HCT116 (cell line): Measurements from ENCODE around the gene ZNF292. TPM values are rescaled to one million over a fixed set of nuclear protein-coding genes. Genes with fewer than 3 reads are reported as not detected.

Experiments used
- ATAC-seq: fragments of 200-7000 bp; cut with Tn5 transposase; 2 replicates; pipeline ENCODE4 v1.9.1; 2020; ENCODE audit warnings: mild to moderate bottlenecking, moderate library complexity
- BruUV-seq: library from RNA; stranded (reverse); fragments of 400-500 nt; replicated peaks from 2 replicates; lab custom pipeline; 2021; lab: Mats Ljungman, UMichigan
- CTCF ChIA-PET: fragments of 300-600 bp; sonication (Branson Sonifier 250); formaldehyde crosslinking; loops from one replicate; lab custom pipeline; 2021; ENCODE audit warnings: antibody characterized with exemption; lab: Charles Lee
- POLR2A ChIA-PET: fragments of 300-600, 350-600 bp; sonication (Branson Sonifier 250); formaldehyde crosslinking; loops from one replicate; lab custom pipeline; 2021; ENCODE audit warnings: antibody characterized with exemption; lab: Charles Lee
- RAD21 ChIA-PET, 2 experiments: fragments of 300-600 bp; sonication (Branson Sonifier 250); formaldehyde crosslinking; loops; one replicate each; lab custom pipeline; 2023; ENCODE audit warnings: low total read pairs in 2 of 2; ENCODE audit not compliant: uncharacterized antibody in 2 of 2, unreplicated experiment in 2 of 2, low non-redundant PET in 1 of 2; lab: Charles Lee
- DNase-seq: peaks from one replicate; pipeline ENCODE4 v3.0.0-alpha.2; 2010; ENCODE audit warnings: low read depth, low spot score
- H2AFZ ChIP-seq: fragments of 200-600 bp; shearing (Covaris generic), sonication (generic); 2 replicates; pipeline ENCODE4 v1.6.1; 2017; ENCODE audit warnings: low read depth, mixed run types, mixed read lengths, antibody characterized with exemption, low read length; ENCODE audit not compliant: poor library complexity, severe bottlenecking
- H3K27ac ChIP-seq: 2 replicates; pipeline ENCODE4 v1.5.1; 2012; ENCODE audit warnings: low read depth, low read length
- H3K27me3 ChIP-seq: fragments of 200-600 bp; sonication (generic); 2 replicates; pipeline ENCODE4 v1.6.1; 2016; ENCODE audit warnings: mixed run types, low read length, mixed read lengths; ENCODE audit not compliant: insufficient read depth
- H3K36me3 ChIP-seq, 2 experiments: fragments of 200-500 bp in 1 of 2; fragments of 200-600 bp in 1 of 2; sonication (Bioruptor generic) in 1 of 2; sonication (generic) in 1 of 2; 2 replicates each; pipeline versions ENCODE4 v1.5.1 to v1.6.1; 2014 to 2016; ENCODE audit warnings: low read length in 2 of 2, inconsistent platforms in 1 of 2, mixed read lengths in 1 of 2, mixed run types in 1 of 2; ENCODE audit not compliant: insufficient read depth in 2 of 2, control insufficient read depth in 1 of 2
- H3K4me1 ChIP-seq, 2 experiments: fragments of 200-600 bp in 1 of 2; sonication (generic) in 1 of 2; 2 replicates each; pipeline versions ENCODE4 v1.5.1 to v1.6.1; 2012 to 2017; ENCODE audit warnings: low read length in 2 of 2, inconsistent platforms in 1 of 2, mild to moderate bottlenecking in 1 of 2, mixed read lengths in 1 of 2, mixed run types in 1 of 2, moderate library complexity in 1 of 2; ENCODE audit not compliant: insufficient read depth in 2 of 2, control insufficient read depth in 1 of 2
- H3K4me2 ChIP-seq: fragments of 200-600 bp; sonication (generic); 2 replicates; pipeline ENCODE4 v1.6.1; 2017; ENCODE audit warnings: mixed run types, low read length, mixed read lengths
- H3K4me3 ChIP-seq, 2 experiments: fragments of 200-600 bp in 1 of 2; sonication (generic) in 1 of 2; replicated peaks in 1 of 2; 2 replicates each; pipeline ENCODE4 v1.5.1; 2011 to 2016; ENCODE audit warnings: low read length in 2 of 2, control low read depth in 1 of 2, low read depth in 1 of 2, mild to moderate bottlenecking in 1 of 2, mixed read lengths in 1 of 2, mixed run types in 1 of 2
- H3K79me2 ChIP-seq: fragments of 200-600 bp; sonication (generic); 2 replicates; pipeline ENCODE4 v1.6.1; 2017; ENCODE audit warnings: mild to moderate bottlenecking, mixed run types, low read length, moderate library complexity, mixed read lengths; ENCODE audit not compliant: insufficient read depth
- H3K9ac ChIP-seq: fragments of 200-600 bp; sonication (generic); 2 replicates; pipeline ENCODE4 v1.6.1; 2016; ENCODE audit warnings: low read length, mixed read lengths
- H3K9me2 ChIP-seq: fragments of 200-600 bp; sonication (generic), shearing (Covaris generic); 2 replicates; pipeline ENCODE4 v1.6.1; 2017; ENCODE audit warnings: mixed run types, mild to moderate bottlenecking, moderate library complexity; ENCODE audit not compliant: insufficient read depth
- H3K9me3 ChIP-seq, 2 experiments: fragments of 200-500 bp in 1 of 2; fragments of 200-600 bp in 1 of 2; sonication (Bioruptor generic) in 1 of 2; sonication (generic) in 1 of 2; 2 replicates each; pipeline ENCODE4 v1.6.1; 2014 to 2017; ENCODE audit warnings: low read length in 2 of 2, mixed read lengths in 2 of 2, inconsistent platforms in 1 of 2, low read depth in 1 of 2, mild to moderate bottlenecking in 1 of 2, mixed run types in 1 of 2, moderate library complexity in 1 of 2; ENCODE audit not compliant: control insufficient read depth in 1 of 2, insufficient read depth in 1 of 2
- H4K20me1 ChIP-seq: fragments of 200-600 bp; sonication (generic), shearing (Covaris generic); 2 replicates; pipeline ENCODE4 v1.6.1; 2017; ENCODE audit warnings: mixed run types, mild to moderate bottlenecking, moderate library complexity; ENCODE audit not compliant: insufficient read depth
- CBX3 ChIP-seq: IDR thresholded peaks from 2 replicates; pipeline ENCODE4 v1.6.1; 2012; ENCODE audit warnings: low read depth
- CTCF ChIP-seq, 3 experiments: fragments of 200-600 bp in 1 of 3; sonication (generic) in 1 of 3; IDR thresholded peaks in 2 of 3; conservative IDR thresholded peaks in 1 of 3; 2 replicates each; pipeline ENCODE4 v1.5.1; 2012 to 2017; ENCODE audit warnings: low read depth in 2 of 3, low read length in 2 of 3, antibody characterized with exemption in 1 of 3, borderline replicate concordance in 1 of 3, control low read depth in 1 of 3, mild to moderate bottlenecking in 1 of 3, mixed read lengths in 1 of 3, mixed run types in 1 of 3, moderate library complexity in 1 of 3; ENCODE audit not compliant: insufficient read depth in 1 of 3
- ELF1 ChIP-seq: IDR thresholded peaks from 2 replicates; pipeline ENCODE4 v1.6.1; 2012; ENCODE audit warnings: low read depth, borderline replicate concordance
- MAX ChIP-seq: IDR thresholded peaks from 2 replicates; pipeline ENCODE4 v1.6.1; 2012
- RAD21 ChIP-seq: IDR thresholded peaks from 2 replicates; pipeline ENCODE4 v1.6.1; 2012; ENCODE audit warnings: low read depth, mild to moderate bottlenecking
- SP1 ChIP-seq: IDR thresholded peaks from 2 replicates; pipeline ENCODE4 v1.6.1; 2012; ENCODE audit warnings: low read depth
- SRF ChIP-seq: IDR thresholded peaks from 2 replicates; pipeline ENCODE4 v1.6.1; 2012; ENCODE audit warnings: low read depth
- TCF7L2 ChIP-seq: IDR thresholded peaks from 2 replicates; pipeline ENCODE4 v1.7.0; 2011; ENCODE audit warnings: borderline replicate concordance, inconsistent platforms; ENCODE audit not compliant: insufficient read depth, insufficient read length; ENCODE audit errors: extremely low read depth
- ZBTB33 ChIP-seq: IDR thresholded peaks from 2 replicates; pipeline ENCODE4 v1.6.1; 2011; ENCODE audit warnings: mild to moderate bottlenecking, low read length, moderate library complexity; ENCODE audit not compliant: insufficient replicate concordance; ENCODE audit errors: extremely low read depth
- intact Hi-C: fragments of 100-400 bp; cut with micrococcal nuclease; formaldehyde crosslinking; loops from 2 replicates; pipeline ENCODE4 v1.10.0; 2022
- total RNA-seq: library from RNA; stranded (reverse); gene quantifications from one replicate; pipeline ENCODE4 v1.2.1, GENCODE V29; 2021; ENCODE audit not compliant: unreplicated experiment
- TF ChIP-seq, protein P1 (sequence below): IDR thresholded peaks from 2 replicates; pipeline ENCODE4 v1.6.1; 2012; ENCODE audit warnings: low read depth

ZNF292 gene
- total RNA-seq, 1 experiment from 2014 or later: 35.3 TPM

DNA sequence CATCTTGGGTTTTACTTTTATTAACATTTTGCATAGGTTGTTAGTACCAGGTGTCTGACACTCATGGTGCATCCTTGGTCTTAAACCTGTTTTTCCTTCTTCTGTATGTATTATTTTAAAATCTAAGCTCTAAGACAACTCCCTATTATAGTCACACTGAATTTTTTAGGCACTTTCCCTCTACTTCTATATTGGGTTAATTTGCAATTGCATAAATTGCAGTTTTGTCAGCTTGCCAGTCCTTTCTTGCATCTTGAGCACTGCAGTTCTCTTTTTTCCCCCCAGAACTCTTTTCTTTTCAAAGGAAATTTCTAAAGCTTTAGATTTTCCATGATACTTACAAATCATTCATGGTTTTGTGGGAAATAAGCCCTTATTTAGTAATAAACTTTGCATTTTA lies 70.6 kb downstream of the ZNF292 start:
- no TSS peak for BruUV-seq
- ChIA-PET CTCF (no interaction called here), RAD21 (no interaction called here), POLR2A (no interaction called here)
- DNase-seq: no peak
- Histone ChIP-seq H3K27me3 (no peaks in the 10 kb centered on the region), H3K9me3 (no peaks in the 10 kb centered on the region), H2AFZ (no peak overlapping the region), H3K9ac (no peak overlapping the region), H3K4me1 (no peaks in the 10 kb centered on the region), H3K79me2 (peaks cover 13% of the 10 kb centered on the region; the same call in 1 of the 2 replicates), H3K9me2 (no peaks in the 10 kb centered on the region), H3K4me3 (no peak overlapping the region), H3K36me3 (peaks cover 0 to 3% of the 10 kb centered on the region in 2 experiments; a peak in 1 of 4 replicates), H3K4me2 (no peak overlapping the region), H3K27ac (no peak overlapping the region), H4K20me1 (no peaks in the 10 kb centered on the region)
- ATAC-seq: no peak
- intact Hi-C loops: no loop called here
- TF ChIP-seq TCF7L2: no peak
- TF ChIP-seq, protein P1, sequence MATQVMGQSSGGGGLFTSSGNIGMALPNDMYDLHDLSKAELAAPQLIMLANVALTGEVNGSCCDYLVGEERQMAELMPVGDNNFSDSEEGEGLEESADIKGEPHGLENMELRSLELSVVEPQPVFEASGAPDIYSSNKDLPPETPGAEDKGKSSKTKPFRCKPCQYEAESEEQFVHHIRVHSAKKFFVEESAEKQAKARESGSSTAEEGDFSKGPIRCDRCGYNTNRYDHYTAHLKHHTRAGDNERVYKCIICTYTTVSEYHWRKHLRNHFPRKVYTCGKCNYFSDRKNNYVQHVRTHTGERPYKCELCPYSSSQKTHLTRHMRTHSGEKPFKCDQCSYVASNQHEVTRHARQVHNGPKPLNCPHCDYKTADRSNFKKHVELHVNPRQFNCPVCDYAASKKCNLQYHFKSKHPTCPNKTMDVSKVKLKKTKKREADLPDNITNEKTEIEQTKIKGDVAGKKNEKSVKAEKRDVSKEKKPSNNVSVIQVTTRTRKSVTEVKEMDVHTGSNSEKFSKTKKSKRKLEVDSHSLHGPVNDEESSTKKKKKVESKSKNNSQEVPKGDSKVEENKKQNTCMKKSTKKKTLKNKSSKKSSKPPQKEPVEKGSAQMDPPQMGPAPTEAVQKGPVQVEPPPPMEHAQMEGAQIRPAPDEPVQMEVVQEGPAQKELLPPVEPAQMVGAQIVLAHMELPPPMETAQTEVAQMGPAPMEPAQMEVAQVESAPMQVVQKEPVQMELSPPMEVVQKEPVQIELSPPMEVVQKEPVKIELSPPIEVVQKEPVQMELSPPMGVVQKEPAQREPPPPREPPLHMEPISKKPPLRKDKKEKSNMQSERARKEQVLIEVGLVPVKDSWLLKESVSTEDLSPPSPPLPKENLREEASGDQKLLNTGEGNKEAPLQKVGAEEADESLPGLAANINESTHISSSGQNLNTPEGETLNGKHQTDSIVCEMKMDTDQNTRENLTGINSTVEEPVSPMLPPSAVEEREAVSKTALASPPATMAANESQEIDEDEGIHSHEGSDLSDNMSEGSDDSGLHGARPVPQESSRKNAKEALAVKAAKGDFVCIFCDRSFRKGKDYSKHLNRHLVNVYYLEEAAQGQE: no peak
- TF ChIP-seq SRF: no peak
- TF ChIP-seq SP1: no peak
- no peak for TF ChIP-seq ELF1
- TF ChIP-seq CTCF (IDR thresholded peaks at IDR 0.05 in 2 of 3, conservative IDR thresholded peaks at IDR 0.05 in 1 of 3; ENCODE audit: borderline replicate concordance in 1 of 3, insufficient read depth in 1 of 3, low read depth in 2 of 3, low read length in 2 of 3): no peak
- TF ChIP-seq RAD21: no peak
- no peak for TF ChIP-seq ZBTB33
- TF ChIP-seq MAX: no peak
- no peak for TF ChIP-seq CBX3
